ENCODE results near the gene RAB23.

- TF ChIP-seq POLR2A (IDR thresholded peaks at IDR 0.05; ENCODE audit: low read length) (no peak), GATA1 (IDR thresholded peaks at IDR 0.05; ENCODE audit: low read depth, low read length) (no peak)
Observed at GRCh38 chr6:57159127-57159526, 63.0 kb downstream of the RAB23 start.

Data from erythroblast (primary cell).